Suprapubic skin (tissue), 4 donors: Measurements from ENCODE around the gene PAQR5. TPM values are rescaled to one million over a fixed set of nuclear protein-coding genes. Genes with fewer than 3 reads are reported as not detected.
"Not testable (repeated sequence)": the region's sequence is repeated elsewhere in the genome, so short reads cannot be mapped to it uniquely, and the experiment has no call there.

ENCODE experiments used
- DNase-seq, 2 donors: peaks; one replicate each; pipeline ENCODE4 v3.0.0-alpha.2; 2019; ENCODE audit warnings: low spot score in 2 of 2
- H3K27ac ChIP-seq: fragments of 200-600 bp; sonication (generic); one replicate; pipeline ENCODE4 v1.5.1; 2019
- H3K27me3 ChIP-seq: fragments of 200-600 bp; sonication (generic); one replicate; pipeline ENCODE4 v1.5.1; 2019
- H3K36me3 ChIP-seq: fragments of 200-600 bp; sonication (generic); one replicate; pipeline ENCODE4 v1.5.1; 2019
- H3K4me1 ChIP-seq: fragments of 200-600 bp; sonication (generic); one replicate; pipeline ENCODE4 v1.5.1; 2019
- H3K4me3 ChIP-seq: fragments of 200-600 bp; sonication (generic); one replicate; pipeline ENCODE4 v1.5.1; 2019; ENCODE audit warnings: mild to moderate bottlenecking
- H3K9me3 ChIP-seq: fragments of 200-600 bp; sonication (generic); one replicate; pipeline ENCODE4 v1.5.1; 2019
- CTCF ChIP-seq, 2 donors: fragments of 200-600 bp in 1 of 2; fragments of 450-650 bp in 1 of 2; sonication (generic) in 1 of 2; IDR thresholded peaks; one replicate each; pipeline ENCODE4 v1.5.1; 2016 to 2019; ENCODE audit warnings: antibody characterized with exemption in 2 of 2, mild to moderate bottlenecking in 1 of 2, moderate library complexity in 1 of 2
- EP300 ChIP-seq: sonication (generic); formaldehyde crosslinking; IDR thresholded peaks from one replicate; pipeline ENCODE4 v1.6.1; 2017; ENCODE audit warnings: antibody characterized with exemption
- POLR2A ChIP-seq, 2 donors: fragments of 450-650 bp; IDR thresholded peaks; one replicate each; pipeline ENCODE4 v1.6.1; 2017; ENCODE audit warnings: antibody characterized with exemption in 2 of 2, mild to moderate bottlenecking in 2 of 2, moderate library complexity in 2 of 2
- POLR2AphosphoS5 ChIP-seq, 3 donors: sonication (generic); formaldehyde crosslinking; IDR thresholded peaks; one replicate each; pipeline ENCODE4 v1.6.1; 2017; ENCODE audit warnings: antibody characterized with exemption in 3 of 3
- WGBS: methylation state at CpG from one replicate; pipeline ENCODE4 v1.1.5; 2018; 5-methylcytosine and 5-hydroxymethylcytosine counted together
- total RNA-seq, 4 donors: library from RNA; depleted of rRNA; stranded (reverse); fragments of >200 nt; gene quantifications; one replicate each; pipeline ENCODE4 v1.1.0, GENCODE V29; 2016

The PAQR5 gene
- total RNA-seq, 4 donors from 2014 or later, result 2.5 to 22.4 (median 9.3) TPM

DNA sequence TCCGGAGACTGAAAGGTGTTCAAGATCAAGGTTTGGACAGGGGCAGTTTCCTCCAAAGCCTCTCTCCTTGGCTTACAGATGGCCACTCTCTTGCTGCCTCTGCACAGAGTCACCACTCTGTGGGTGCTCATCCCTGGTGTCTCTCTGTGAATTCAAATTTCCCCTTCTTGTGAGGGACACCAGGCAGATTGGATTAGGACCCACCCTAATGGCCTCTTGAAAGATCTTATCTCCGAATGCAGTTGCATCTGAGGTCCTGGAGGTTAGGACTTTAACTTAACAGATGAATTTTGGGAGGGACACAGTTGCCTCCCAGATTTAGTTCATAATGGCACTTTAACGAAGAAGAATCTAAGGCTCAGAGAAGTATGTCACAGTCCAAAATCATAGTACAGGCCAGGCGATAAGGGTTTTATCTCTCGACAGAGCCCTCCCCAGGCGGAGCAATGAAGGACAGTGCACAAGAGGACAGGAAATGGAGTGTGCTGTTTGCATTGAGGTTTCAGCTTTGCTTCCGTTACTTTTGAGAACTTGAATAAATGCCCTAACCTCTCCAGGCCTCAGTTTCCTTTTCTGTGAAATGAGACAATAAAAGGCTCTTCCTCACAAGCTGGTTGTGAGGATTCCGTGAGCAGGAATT lies 76.6 kb downstream of the PAQR5 start:
- Histone ChIP-seq H3K4me1 (no peaks in the 10 kb centered on the region), H3K36me3 (no peaks in the 10 kb centered on the region), H3K4me3 (no peak overlapping the region), H3K9me3 (no peaks in the 10 kb centered on the region), H3K27me3 (peaks cover 9% of the 10 kb centered on the region), H3K27ac (no peak overlapping the region)
- WGBS, result 82% methylated on average over 8 of the region's 8 CpGs
- TF ChIP-seq EP300 (no peak), CTCF (IDR thresholded peaks at IDR 0.05) (no peak)
- DNase-seq, result no peak

DNA sequence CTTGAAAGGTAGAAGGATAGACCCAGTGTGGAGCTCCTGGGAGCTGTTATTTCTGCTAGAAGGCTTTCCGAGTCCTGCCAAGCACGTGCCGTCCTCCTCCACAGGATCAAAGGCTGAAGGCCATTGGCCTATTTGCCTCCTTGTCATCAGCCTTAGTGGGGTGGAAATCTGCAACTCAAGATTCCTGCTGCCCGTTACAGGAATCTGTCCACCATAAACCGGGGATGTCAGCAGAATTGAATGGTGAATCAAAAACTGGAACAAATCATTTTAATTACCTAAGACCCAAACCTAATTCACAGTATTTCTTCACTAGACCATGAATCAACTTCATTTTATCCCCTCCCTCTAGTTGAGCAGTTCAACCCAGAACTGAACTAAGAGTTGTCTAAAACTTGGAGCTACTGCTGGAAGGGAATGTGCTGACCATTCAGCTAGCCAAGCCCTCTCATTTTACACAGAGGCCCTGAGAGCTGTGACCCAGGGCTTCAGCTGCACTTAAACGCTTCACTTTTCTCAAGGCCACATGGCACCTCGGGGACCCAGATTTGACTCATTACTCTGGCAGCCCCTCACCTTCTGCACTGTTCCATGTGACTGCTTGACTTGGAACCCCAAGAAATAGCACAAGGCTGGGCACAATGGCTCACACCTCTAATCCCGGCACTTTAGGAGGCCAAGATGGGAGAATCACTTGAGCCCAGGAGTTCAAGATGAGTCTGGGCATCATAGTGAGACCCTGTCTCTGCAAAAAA lies 78.7 kb downstream of the PAQR5 start:
- 82% methylated on average over 8 of the region's 8 CpGs for WGBS

GRCh38 chr15:69380100-69380725 lies 81.5 kb downstream of the PAQR5 start:
- peaks cover 9% of the 10 kb centered on the region for H3K27me3 ChIP-seq
- no peak overlapping the region for H3K4me3 ChIP-seq
- 81% methylated on average over 9 of the region's 9 CpGs for WGBS
- DNase-seq, result no peak
- H3K36me3 ChIP-seq, result no peaks in the 10 kb centered on the region
- no peaks in the 10 kb centered on the region for H3K4me1 ChIP-seq
- no peak for TF ChIP-seq POLR2AphosphoS5 (IDR thresholded peaks at IDR 0.05)
- TF ChIP-seq POLR2A (IDR thresholded peaks at IDR 0.05), result no peak
- TF ChIP-seq CTCF (IDR thresholded peaks at IDR 0.05), result no peak
- TF ChIP-seq EP300, result no peak
- H3K27ac ChIP-seq, result no peak overlapping the region
- H3K9me3 ChIP-seq, result no peaks in the 10 kb centered on the region

More for the DNA sequence above, 78.7 kb downstream of the PAQR5 start:
- Histone ChIP-seq H3K36me3 (no peaks in the 10 kb centered on the region), H3K9me3 (no peaks in the 10 kb centered on the region), H3K27me3 (peaks cover 9% of the 10 kb centered on the region), H3K4me3 (no peak overlapping the region), H3K4me1 (no peaks in the 10 kb centered on the region), H3K27ac (no peak overlapping the region)
- TF ChIP-seq POLR2A (IDR thresholded peaks at IDR 0.05) (no peak), CTCF (IDR thresholded peaks at IDR 0.05) (no peak), EP300 (no peak), POLR2AphosphoS5 (IDR thresholded peaks at IDR 0.05) (no peak)
- DNase-seq, result no peak

DNA sequence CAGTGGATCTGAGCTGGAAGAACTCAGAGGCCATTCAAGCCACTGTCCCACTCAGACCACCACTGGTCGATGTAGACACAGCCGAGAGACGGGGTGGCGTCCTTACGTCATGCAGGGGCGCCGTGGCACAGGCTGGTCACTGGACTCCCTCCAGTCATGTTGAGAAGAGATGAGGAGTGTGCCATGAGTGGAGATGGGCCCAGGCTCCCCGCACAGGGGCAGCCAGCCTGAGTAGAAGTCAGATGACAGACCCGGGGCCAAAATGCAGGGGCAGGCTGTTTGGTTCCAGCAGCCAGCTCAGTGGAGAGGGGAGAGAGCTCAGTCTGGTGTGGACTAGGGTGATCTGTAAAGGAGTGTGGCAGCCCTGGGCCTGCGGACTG lies 82.0 kb downstream of the PAQR5 start:
- no peak for DNase-seq

DNA sequence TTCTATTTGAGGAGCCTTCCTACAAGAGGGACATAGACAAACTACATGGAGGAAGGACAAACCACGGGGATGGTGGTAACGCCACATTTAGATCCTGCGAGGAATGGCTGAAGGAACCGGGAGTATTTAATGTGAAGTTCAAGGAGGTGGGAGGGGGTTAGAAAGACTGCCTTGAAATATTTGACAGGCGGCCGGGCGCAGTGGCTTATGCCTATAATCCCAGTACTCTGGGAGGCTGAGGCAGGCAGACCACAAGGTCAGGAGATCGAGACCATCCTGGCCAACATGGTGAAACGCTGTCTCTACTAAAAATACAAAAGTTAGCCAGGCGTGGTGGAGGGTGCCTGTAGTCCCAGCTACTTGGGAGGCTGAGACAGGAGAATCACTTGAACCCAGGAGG lies 83.5 kb downstream of the PAQR5 start:
- H3K9me3 ChIP-seq, H3K27me3 ChIP-seq, H3K4me3 ChIP-seq, H3K27ac ChIP-seq, H3K4me1 ChIP-seq, H3K36me3 ChIP-seq: not testable (repeated sequence)
- 96% methylated on average over 10 of the region's 10 CpGs for WGBS
- peak in 1 of 2 donors; percentile 28 for DNase-seq

More for the DNA sequence above, 82.0 kb downstream of the PAQR5 start:
- no peak overlapping the region for H3K4me3 ChIP-seq
- 91% methylated on average over 10 of the region's 10 CpGs for WGBS
- no peaks in the 10 kb centered on the region for H3K4me1 ChIP-seq
- no peak overlapping the region for H3K27ac ChIP-seq
- H3K36me3 ChIP-seq, result no peaks in the 10 kb centered on the region
- no peaks in the 10 kb centered on the region for H3K9me3 ChIP-seq
- peaks cover 6% of the 10 kb centered on the region for H3K27me3 ChIP-seq
- no peak for TF ChIP-seq POLR2A (IDR thresholded peaks at IDR 0.05)
- no peak for TF ChIP-seq EP300
- TF ChIP-seq POLR2AphosphoS5 (IDR thresholded peaks at IDR 0.05), result no peak
- TF ChIP-seq CTCF (IDR thresholded peaks at IDR 0.05), result no peak

- not testable (repeated sequence) for H3K4me3 ChIP-seq, H3K36me3 ChIP-seq, H3K27ac ChIP-seq, H3K4me1 ChIP-seq, H3K27me3 ChIP-seq, H3K9me3 ChIP-seq, DNase-seq
- WGBS, result 93% methylated on average over 14 of the region's 18 CpGs
Measured at GRCh38 chr15:69384066-69384465, 85.4 kb downstream of the PAQR5 start.
